GM23248 (cell line): ENCODE results near the gene PER3. TPM values are rescaled to one million over a fixed set of nuclear protein-coding genes. Genes with fewer than 3 reads are reported as not detected.

ENCODE experiments used
- DNase-seq: peaks from one replicate; pipeline ENCODE4 v3.0.0-alpha.2; 2015
- H2AFZ ChIP-seq: fragments of 200-600 bp; sonication (generic); 2 replicates; pipeline ENCODE4 v1.6.1; 2016; ENCODE audit warnings: antibody characterized with exemption
- H3F3A ChIP-seq: fragments of 200-600 bp; sonication (generic); 2 replicates; pipeline ENCODE4 v1.6.1; 2016; ENCODE audit warnings: mild to moderate bottlenecking, antibody characterized with exemption, mixed run types; ENCODE audit not compliant: insufficient read depth
- H3K27ac ChIP-seq: fragments of 200-600 bp; sonication (generic); 2 replicates; pipeline ENCODE4 v1.5.1; 2016; ENCODE audit warnings: mild to moderate bottlenecking
- H3K27me3 ChIP-seq: fragments of 200-600 bp; sonication (generic); replicated peaks from 2 replicates; pipeline ENCODE4 v1.6.1; 2016; ENCODE audit warnings: mild to moderate bottlenecking; ENCODE audit not compliant: insufficient read depth
- H3K36me3 ChIP-seq: fragments of 200-600 bp; sonication (generic); 2 replicates; pipeline ENCODE4 v1.6.1; 2016; ENCODE audit warnings: low read depth, mild to moderate bottlenecking
- H3K4me1 ChIP-seq: fragments of 200-600 bp; sonication (generic); 2 replicates; pipeline ENCODE4 v1.6.1; 2016; ENCODE audit warnings: mild to moderate bottlenecking; ENCODE audit not compliant: insufficient read depth
- H3K4me2 ChIP-seq: fragments of 200-600 bp; sonication (generic); one replicate; pipeline ENCODE4 v1.6.1; 2016; ENCODE audit warnings: mild to moderate bottlenecking; ENCODE audit not compliant: unreplicated experiment
- H3K4me3 ChIP-seq: fragments of 200-600 bp; sonication (generic); 2 replicates; pipeline ENCODE4 v1.5.1; 2016; ENCODE audit warnings: mild to moderate bottlenecking
- H3K79me2 ChIP-seq: fragments of 200-600 bp; sonication (generic); 2 replicates; pipeline ENCODE4 v1.6.1; 2016; ENCODE audit warnings: mild to moderate bottlenecking; ENCODE audit not compliant: insufficient read depth
- H3K9ac ChIP-seq: fragments of 200-600 bp; sonication (generic); 2 replicates; pipeline ENCODE4 v1.6.1; 2016; ENCODE audit warnings: mild to moderate bottlenecking
- H3K9me2 ChIP-seq: fragments of 200-600 bp; sonication (generic); 2 replicates; pipeline ENCODE4 v1.6.1; 2016; ENCODE audit warnings: mixed run types, mild to moderate bottlenecking, moderate library complexity; ENCODE audit not compliant: insufficient read depth
- H3K9me3 ChIP-seq: fragments of 200-600 bp; sonication (generic); one replicate; pipeline ENCODE4 v1.6.1; 2017; ENCODE audit warnings: low read depth
- H4K20me1 ChIP-seq: fragments of 200-600 bp; sonication (generic); 2 replicates; pipeline ENCODE4 v1.6.0; 2016; ENCODE audit not compliant: insufficient read depth
- EZH2 ChIP-seq: fragments of 200-600 bp; sonication (generic); IDR thresholded peaks from 2 replicates; pipeline ENCODE4 v1.6.1; 2018; ENCODE audit warnings: antibody characterized with exemption, mild to moderate bottlenecking; ENCODE audit not compliant: insufficient read depth, poor library complexity, severe bottlenecking
- EZH2phosphoT487 ChIP-seq: fragments of 200-600 bp; sonication (generic); IDR thresholded peaks from 2 replicates; pipeline ENCODE4 v1.6.1; 2018; ENCODE audit warnings: antibody characterized with exemption, moderate library complexity, mild to moderate bottlenecking, low read depth; ENCODE audit not compliant: insufficient read depth
- WGBS, 2 experiments: methylation state at CpG; one replicate each; pipeline ENCODE4 v1.1.6; 2015 to 2017; ENCODE audit warnings: low lambda C conversion rate in 2 of 2, low coverage in 1 of 2; ENCODE audit errors: missing lambda C conversion rate in 2 of 2; 5-methylcytosine and 5-hydroxymethylcytosine counted together
- in situ Hi-C: fragments of 300-500 bp; cut with MboI; formaldehyde crosslinking; loops from 2 replicates; pipeline ENCODE4 v1.15.0; 2020
- polyA plus RNA-seq: library from polyadenylated mRNA; unstranded; fragments of >200 nt; fragmentation: Nextera tagmentation; extraction: Ambion mirVana; gene quantifications from 2 replicates; pipeline ENCODE4 v1.2.1, GENCODE V29; 2016
- total RNA-seq: library from RNA; depleted of rRNA; stranded (reverse); fragments of >200 nt; shearing (Covaris generic); gene quantifications from 2 replicates; pipeline ENCODE4 v1.2.3, GENCODE V29; 2014; rRNA removed

The PER3 gene
- total and polyA plus RNA-seq, 2 experiments from 2014 or later = 1.1 to 2.4 TPM

GRCh38 chr1:7888248-7889081, 104.4 kb downstream of the PER3 start:
- H3K36me3 ChIP-seq = no peaks in the 10 kb centered on the region
- peak; percentile 39 for DNase-seq
- no peaks in the 10 kb centered on the region for H4K20me1 ChIP-seq
- H3K9me3 ChIP-seq = no peaks in the 10 kb centered on the region
- H3K4me2 ChIP-seq = no peak overlapping the region
- in situ Hi-C loops = no loop called here
- TF ChIP-seq EZH2 (no peak), EZH2phosphoT487 (no peak)
- WGBS, 2 experiments = 45 to 47% methylated on average over 9 of the region's 9 CpGs
- no peak overlapping the region for H3K4me3 ChIP-seq
- no peak overlapping the region for H3K27ac ChIP-seq
- 0 out of 2 replicates have a peak, but pooled peaks cover 3% of the 10 kb centered on the region for H3K27me3 ChIP-seq
- no peaks in the 10 kb centered on the region for H3K79me2 ChIP-seq
- no peaks in the 10 kb centered on the region for H3K4me1 ChIP-seq
- no peak overlapping the region for H2AFZ ChIP-seq
- H3K9me2 ChIP-seq = no peaks in the 10 kb centered on the region
- no peaks in the 10 kb centered on the region for H3F3A ChIP-seq
- H3K9ac ChIP-seq = no peak overlapping the region

- WGBS, 2 experiments = 91 to 92% methylated on average over 2 of the region's 2 CpGs
- H3K27me3 ChIP-seq = 0 out of 2 replicates have a peak, but pooled peaks cover 3% of the 10 kb centered on the region
- TF ChIP-seq EZH2phosphoT487 (no peak), EZH2 (no peak)
Measured at GRCh38 chr1:7890853-7891252, 106.8 kb downstream of the PER3 start.

GRCh38 chr1:7891804-7892203, 107.7 kb downstream of the PER3 start:
- Histone ChIP-seq H4K20me1 (no peaks in the 10 kb centered on the region), H3K9me3 (no peaks in the 10 kb centered on the region), H3K27ac (no peak overlapping the region), H3F3A (no peaks in the 10 kb centered on the region), H3K36me3 (no peaks in the 10 kb centered on the region), H3K9me2 (no peaks in the 10 kb centered on the region), H3K9ac (no peak overlapping the region), H3K4me3 (no peak overlapping the region), H2AFZ (no peak overlapping the region), H3K27me3 (no peaks in the 10 kb centered on the region), H3K4me1 (peaks cover 6% of the 10 kb centered on the region; the same call in 1 of the 2 replicates), H3K79me2 (no peaks in the 10 kb centered on the region), H3K4me2 (no peak overlapping the region)
- WGBS, 2 experiments = 54 to 55% methylated on average over 9 of the region's 9 CpGs
- no peak for DNase-seq
- TF ChIP-seq EZH2 (no peak), EZH2phosphoT487 (no peak)
- in situ Hi-C loops = no loop called here

More at GRCh38 chr1:7890853-7891252, 106.8 kb downstream of the PER3 start:
- H2AFZ ChIP-seq = no peak overlapping the region
- no peaks in the 10 kb centered on the region for H3K36me3 ChIP-seq
- H3K9me2 ChIP-seq = no peaks in the 10 kb centered on the region
- H3K4me3 ChIP-seq = no peak overlapping the region
- no peak for DNase-seq
- no peaks in the 10 kb centered on the region for H4K20me1 ChIP-seq
- in situ Hi-C loops = no loop called here
- no peak overlapping the region for H3K27ac ChIP-seq
- H3K4me1 ChIP-seq = peaks cover 6% of the 10 kb centered on the region; the same call in 1 of the 2 replicates
- H3K9ac ChIP-seq = no peak overlapping the region
- H3K4me2 ChIP-seq = no peak overlapping the region
- H3K9me3 ChIP-seq = no peaks in the 10 kb centered on the region
- H3K79me2 ChIP-seq = no peaks in the 10 kb centered on the region
- H3F3A ChIP-seq = no peaks in the 10 kb centered on the region

- whole genome bisulfite sequencing, 2 experiments = 60% methylated on average over 13 of the region's 13 CpGs
- H3K4me1 ChIP-seq = peaks cover 6% of the 10 kb centered on the region; the same call in 1 of the 2 replicates
- no peaks in the 10 kb centered on the region for H3K9me3 ChIP-seq
- H3F3A ChIP-seq = no peaks in the 10 kb centered on the region
- H2AFZ ChIP-seq = no peak overlapping the region
- H3K79me2 ChIP-seq = no peaks in the 10 kb centered on the region
- no peak overlapping the region for H3K27ac ChIP-seq
- H3K4me3 ChIP-seq = no peak overlapping the region
- peak; percentile 90 for DNase-seq
- H3K9me2 ChIP-seq = no peaks in the 10 kb centered on the region
- no peaks in the 10 kb centered on the region for H3K27me3 ChIP-seq
- in situ Hi-C loops = no loop called here
- no peaks in the 10 kb centered on the region for H3K36me3 ChIP-seq
- H4K20me1 ChIP-seq = no peaks in the 10 kb centered on the region
- no peak overlapping the region for H3K9ac ChIP-seq
- TF ChIP-seq EZH2phosphoT487 (no peak), EZH2 (no peak)
- H3K4me2 ChIP-seq = no peak overlapping the region
Measured at GRCh38 chr1:7893529-7894180, 109.6 kb downstream of the PER3 start.

Other genes with a start within 250 kb of the PER3 start
- gene VAMP3, start 13.0 kb upstream of the PER3 start, total RNA-seq = 195 and 835 TPM in 2 replicates
- 166 and 173 TPM in 2 replicates for gene VAMP3, start 13.0 kb upstream of the PER3 start, polyA plus RNA-seq
- gene UTS2, start 68.8 kb downstream of the PER3 start, total RNA-seq = not detected in 2 replicates
- gene UTS2, start 68.8 kb downstream of the PER3 start, polyA plus RNA-seq = not detected in 2 replicates
- gene TNFRSF9, start 156.5 kb downstream of the PER3 start, total RNA-seq = 0.13 TPM in 1 of 2 replicates, not detected in the other
- gene TNFRSF9, start 156.5 kb downstream of the PER3 start, polyA plus RNA-seq = not detected in 2 replicates
- gene PARK7, start 177.4 kb downstream of the PER3 start, total RNA-seq = 191 and 198 TPM in 2 replicates
- 514 and 522 TPM in 2 replicates for gene PARK7, start 177.4 kb downstream of the PER3 start, polyA plus RNA-seq
- 50.8 and 55.1 TPM in 2 replicates for gene ERRFI1, start 242.0 kb downstream of the PER3 start, total RNA-seq
- 29.7 and 31.3 TPM in 2 replicates for gene ERRFI1, start 242.0 kb downstream of the PER3 start, polyA plus RNA-seq